MCF 10A (cell line): ENCODE data around the gene CHD5. TPM values are rescaled to one million over a fixed set of nuclear protein-coding genes. Genes with fewer than 3 reads are reported as not detected.

Experiments used
- BruUV-seq: library from RNA; stranded (reverse); fragments of 400-500 nt; replicated peaks from 2 replicates; lab custom pipeline; 2021; lab: Mats Ljungman, UMichigan
- CTCF ChIA-PET: fragments of 300-600 bp; sonication (Branson Sonifier 250); formaldehyde crosslinking; extraction: SDS; loops from one replicate; lab custom pipeline; 2021; ENCODE audit warnings: antibody characterized with exemption, inconsistent platforms; lab: Yijun Ruan, JAX
- POLR2A ChIA-PET: fragments of 300-600, 350-650 bp; sonication (Branson Sonifier 250); formaldehyde crosslinking; extraction: SDS; loops from one replicate; lab custom pipeline; 2020; ENCODE audit warnings: antibody characterized with exemption, inconsistent platforms; lab: Yijun Ruan, JAX
- DNase-seq: peaks from one replicate; pipeline ENCODE4 v3.0.0-alpha.2; 2018; ENCODE audit not compliant: unreplicated experiment
- H3K27ac Mint-ChIP-seq: one replicate; pipeline ENCODE4 v1.8.0; 2022; ENCODE audit warnings: mild to moderate bottlenecking, low read depth, mixed read lengths; ENCODE audit not compliant: unreplicated experiment
- H3K27me3 Mint-ChIP-seq: one replicate; pipeline ENCODE4 v1.8.0; 2022; ENCODE audit warnings: mixed read lengths; ENCODE audit not compliant: insufficient read depth, unreplicated experiment
- H3K36me3 Mint-ChIP-seq: one replicate; pipeline ENCODE4 v1.8.0; 2022; ENCODE audit warnings: mild to moderate bottlenecking, moderate library complexity, mixed read lengths; ENCODE audit not compliant: insufficient read depth, unreplicated experiment
- H3K4me1 Mint-ChIP-seq: one replicate; pipeline ENCODE4 v1.8.0; 2022; ENCODE audit warnings: mixed read lengths; ENCODE audit not compliant: insufficient read depth, unreplicated experiment
- H3K4me3 Mint-ChIP-seq: one replicate; pipeline ENCODE4 v1.8.0; 2022; ENCODE audit warnings: mild to moderate bottlenecking, moderate library complexity, mixed read lengths; ENCODE audit not compliant: unreplicated experiment
- H3K9me3 Mint-ChIP-seq: one replicate; pipeline ENCODE4 v1.8.0; 2022; ENCODE audit warnings: mixed read lengths; ENCODE audit not compliant: unreplicated experiment
- intact Hi-C: fragments of 100-400 bp; cut with micrococcal nuclease; formaldehyde crosslinking; loops from 2 replicates; pipeline ENCODE4 v1.14.1; 2022
- total RNA-seq: library from RNA; stranded (reverse); gene quantifications from 2 replicates; pipeline ENCODE4 v1.2.3, GENCODE V29; 2022
- TF ChIP-seq, protein P1 (sequence below): fragments of 200-600 bp; IDR thresholded peaks from one replicate; pipeline ENCODE4 v1.8.0; 2022; ENCODE audit warnings: antibody characterized with exemption, mild to moderate bottlenecking; ENCODE audit not compliant: unreplicated experiment

CHD5 gene
- total RNA-seq, 1 experiment from 2014 or later = 0.07 TPM

DNA sequence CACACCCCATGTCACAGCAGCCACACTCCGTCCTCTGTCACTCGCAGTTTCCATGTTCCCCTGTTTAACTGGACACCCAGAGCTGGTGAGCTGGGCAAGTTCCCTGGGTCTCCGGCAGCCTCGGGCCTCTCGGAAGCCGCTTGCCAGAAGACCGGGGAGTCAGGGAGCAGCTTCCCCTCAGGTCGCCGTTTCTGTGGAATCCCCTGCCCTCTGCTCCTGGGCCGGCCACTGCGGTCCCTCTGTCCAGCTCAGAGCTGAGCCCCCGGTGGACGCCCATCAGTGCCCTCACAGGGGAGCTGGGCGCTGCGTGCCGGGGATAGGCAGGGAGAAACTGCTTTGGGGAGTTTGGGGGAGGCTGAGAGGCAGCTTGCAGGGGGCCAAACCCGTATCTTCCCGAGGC, 96.7 kb downstream of the CHD5 start:
- peaks cover 6% of the 10 kb centered on the region for H3K36me3 Mint-ChIP-seq
- no peaks in the 10 kb centered on the region for H3K4me1 Mint-ChIP-seq
- ChIA-PET CTCF (interaction anchor here (0.6 to 1.1 kb wide), 3 partner anchors 16 to 49 kb away, joined by 3 to 7 read pairs (median 3); no protein-coding TSS in a partner anchor), POLR2A (interaction anchor here (1.6 kb wide), 1 partner anchor 9 kb away, joined by 5 read pairs; no protein-coding TSS in a partner anchor)
- H3K27me3 Mint-ChIP-seq = no peaks in the 10 kb centered on the region
- BruUV-seq = no TSS peak
- intact Hi-C loops = no loop called here
- H3K9me3 Mint-ChIP-seq = no peaks in the 10 kb centered on the region
- H3K27ac Mint-ChIP-seq = no peak overlapping the region
- no peak for DNase-seq
- TF ChIP-seq, protein P1, sequence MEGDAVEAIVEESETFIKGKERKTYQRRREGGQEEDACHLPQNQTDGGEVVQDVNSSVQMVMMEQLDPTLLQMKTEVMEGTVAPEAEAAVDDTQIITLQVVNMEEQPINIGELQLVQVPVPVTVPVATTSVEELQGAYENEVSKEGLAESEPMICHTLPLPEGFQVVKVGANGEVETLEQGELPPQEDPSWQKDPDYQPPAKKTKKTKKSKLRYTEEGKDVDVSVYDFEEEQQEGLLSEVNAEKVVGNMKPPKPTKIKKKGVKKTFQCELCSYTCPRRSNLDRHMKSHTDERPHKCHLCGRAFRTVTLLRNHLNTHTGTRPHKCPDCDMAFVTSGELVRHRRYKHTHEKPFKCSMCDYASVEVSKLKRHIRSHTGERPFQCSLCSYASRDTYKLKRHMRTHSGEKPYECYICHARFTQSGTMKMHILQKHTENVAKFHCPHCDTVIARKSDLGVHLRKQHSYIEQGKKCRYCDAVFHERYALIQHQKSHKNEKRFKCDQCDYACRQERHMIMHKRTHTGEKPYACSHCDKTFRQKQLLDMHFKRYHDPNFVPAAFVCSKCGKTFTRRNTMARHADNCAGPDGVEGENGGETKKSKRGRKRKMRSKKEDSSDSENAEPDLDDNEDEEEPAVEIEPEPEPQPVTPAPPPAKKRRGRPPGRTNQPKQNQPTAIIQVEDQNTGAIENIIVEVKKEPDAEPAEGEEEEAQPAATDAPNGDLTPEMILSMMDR = no peak
- no peak overlapping the region for H3K4me3 Mint-ChIP-seq

GRCh38 chr1:6082430-6082971, 97.6 kb downstream of the CHD5 start:
- no TSS peak for BruUV-seq
- no peaks in the 10 kb centered on the region for H3K4me1 Mint-ChIP-seq
- TF ChIP-seq, protein P1 = no peak
- ChIA-PET POLR2A (interaction anchor here (0.6 to 1.6 kb wide), 3 partner anchors 8 to 24 kb away, joined by 3 to 5 read pairs (median 4); no protein-coding TSS in a partner anchor), CTCF (interaction anchor here (0.5 to 0.7 kb wide), 4 partner anchors 8 to 43 kb away, joined by 3 read pairs; no protein-coding TSS in a partner anchor)
- no peak overlapping the region for H3K27ac Mint-ChIP-seq
- intact Hi-C loops = no loop called here
- no peaks in the 10 kb centered on the region for H3K27me3 Mint-ChIP-seq
- no peak for DNase-seq
- no peak overlapping the region for H3K4me3 Mint-ChIP-seq
- peaks cover 1% of the 10 kb centered on the region for H3K36me3 Mint-ChIP-seq
- no peaks in the 10 kb centered on the region for H3K9me3 Mint-ChIP-seq

DNA sequence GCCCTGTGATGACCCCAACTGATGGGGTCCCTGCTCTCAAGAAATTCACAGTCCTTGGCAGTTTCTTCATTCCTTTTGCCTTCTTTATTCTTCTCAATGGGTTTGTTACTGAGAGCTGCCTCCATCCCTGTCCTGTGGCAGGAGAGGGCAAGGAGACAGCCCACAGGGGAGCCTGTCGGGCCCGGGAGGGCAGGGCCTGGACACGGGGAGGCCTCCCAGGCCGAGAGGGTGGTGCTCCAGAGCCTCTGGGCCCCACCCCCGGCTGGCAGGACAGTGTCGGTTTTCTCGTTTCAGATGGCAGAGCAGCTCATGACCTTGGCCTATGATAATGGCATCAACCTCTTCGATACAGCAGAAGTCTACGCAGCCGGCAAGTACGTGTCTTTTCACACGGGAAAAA, 98.2 kb downstream of the CHD5 start:
- ChIA-PET POLR2A (interaction anchor here (0.6 to 1.6 kb wide), 2 partner anchors 10 to 24 kb away, joined by 3 to 4 read pairs; no protein-coding TSS in a partner anchor), CTCF (no interaction called here)
- Mint-ChIP-seq H3K4me3 (no peak overlapping the region), H3K27me3 (no peaks in the 10 kb centered on the region), H3K9me3 (no peaks in the 10 kb centered on the region), H3K36me3 (no peaks in the 10 kb centered on the region), H3K27ac (no peak overlapping the region), H3K4me1 (no peaks in the 10 kb centered on the region)
- TF ChIP-seq, protein P1 = no peak
- BruUV-seq = no TSS peak
- intact Hi-C loops = no loop called here
- no peak for DNase-seq

GRCh38 chr1:6080469-6080868, 99.7 kb downstream of the CHD5 start:
- POLR2A ChIA-PET = no interaction called here
- Mint-ChIP-seq H3K27me3 (no peaks in the 10 kb centered on the region), H3K4me3 (no peak overlapping the region), H3K27ac (no peak overlapping the region), H3K9me3 (no peaks in the 10 kb centered on the region), H3K36me3 (no peaks in the 10 kb centered on the region), H3K4me1 (no peaks in the 10 kb centered on the region)
- BruUV-seq = no TSS peak
- intact Hi-C loops = no loop called here
- TF ChIP-seq, protein P1 = no peak
- no peak for DNase-seq
- CTCF ChIA-PET = no interaction called here
